NCI-H1417 treated with DMSO at 0.1 percent for 48 hours (cell line): ENCODE results near the gene CCNB3.

Experiments used
- DNase-seq: peaks from one replicate; lab custom pipeline; 2025; lab: John Stamatoyannopoulos, UW

CCNB3 gene

DNA sequence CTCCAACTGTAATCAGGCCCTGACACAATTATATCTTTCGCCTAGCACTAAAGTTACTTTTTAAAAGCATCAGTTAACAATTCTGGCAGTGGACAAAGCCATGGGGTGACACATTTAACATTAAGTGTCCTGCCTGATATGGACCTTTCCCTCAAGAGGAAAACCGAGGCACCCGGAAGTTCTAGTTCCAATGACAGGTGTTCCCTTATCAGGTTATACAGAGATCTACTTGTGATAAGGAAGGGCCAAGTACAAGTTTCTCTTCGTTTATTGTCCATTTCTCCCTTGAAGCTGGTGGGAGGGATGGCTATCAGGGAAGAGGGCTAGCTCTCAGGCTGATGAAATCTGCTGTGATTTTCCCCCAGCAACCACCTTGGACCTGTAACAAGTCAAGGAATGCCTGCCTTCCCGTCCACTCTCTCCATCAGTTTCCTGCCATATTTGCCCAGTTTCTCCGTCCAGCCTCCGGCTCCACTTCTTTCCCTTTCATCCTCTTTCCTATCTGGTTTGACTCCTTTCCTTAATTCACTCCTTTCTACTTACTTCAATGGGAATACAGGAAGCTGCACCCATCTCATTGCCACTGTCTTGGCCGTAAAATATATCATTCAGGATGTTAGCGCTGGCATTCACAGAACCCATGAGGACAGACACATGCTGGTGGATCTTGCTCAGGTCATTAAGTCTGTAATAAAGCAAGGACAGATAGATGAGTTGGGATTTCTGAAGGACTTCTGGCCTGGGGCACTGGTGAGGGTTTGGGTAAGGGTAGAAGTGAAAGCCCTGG lies 171.1 kb downstream of the CCNB3 start:
- no peak for DNase-seq

DNA sequence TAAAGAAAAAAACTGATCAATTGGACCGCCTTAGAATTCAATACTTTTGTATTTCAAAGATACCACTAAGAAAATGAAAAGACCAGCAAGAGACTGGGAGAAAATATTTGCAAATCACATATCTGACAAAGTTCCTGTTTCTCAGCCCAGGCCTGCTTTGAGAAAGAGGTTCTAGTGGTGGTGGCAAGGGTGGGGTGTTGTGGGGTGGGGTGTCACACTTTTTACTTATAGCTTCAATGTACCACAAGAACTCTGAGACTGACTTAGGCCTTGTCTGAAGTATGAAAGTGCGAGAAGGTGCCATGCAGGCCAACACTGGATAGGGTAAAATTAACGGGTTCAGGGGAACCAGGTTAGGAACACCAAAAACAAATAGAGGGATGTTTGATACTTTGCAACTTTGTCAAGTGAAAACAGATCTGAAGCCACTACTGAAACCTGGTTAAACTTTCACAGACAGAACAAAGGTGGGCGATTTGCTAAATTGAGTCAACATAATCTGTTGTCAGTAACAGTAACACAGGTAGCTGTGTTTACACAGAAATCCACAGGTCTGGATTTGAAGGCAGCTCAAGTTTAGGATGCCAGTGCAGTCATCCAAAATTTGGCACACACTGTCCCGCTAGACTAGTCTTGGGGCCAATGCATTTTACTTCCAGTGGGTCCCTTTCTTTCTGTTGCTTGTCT lies 177.3 kb downstream of the CCNB3 start:
- no peak for DNase-seq

DNA sequence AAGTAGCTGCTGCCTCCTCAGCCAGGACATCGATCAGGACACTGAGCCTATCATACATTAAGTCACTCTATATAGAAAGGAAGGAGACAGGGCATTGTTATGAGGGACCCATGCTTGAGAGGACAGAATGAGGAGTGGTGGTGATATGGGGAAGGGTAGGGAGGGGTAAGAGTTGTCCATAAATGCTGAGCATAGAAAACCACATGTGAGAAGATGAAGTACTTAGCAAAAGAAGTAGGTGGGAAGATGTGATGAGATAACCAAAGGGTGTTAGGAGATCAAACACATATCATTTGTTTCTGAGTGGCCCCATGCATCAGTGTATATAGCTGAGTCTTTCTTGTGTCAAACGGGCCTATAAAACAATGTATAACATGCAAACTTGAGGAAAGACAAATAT lies 182.0 kb downstream of the CCNB3 start:
- DNase-seq = no peak

DNA sequence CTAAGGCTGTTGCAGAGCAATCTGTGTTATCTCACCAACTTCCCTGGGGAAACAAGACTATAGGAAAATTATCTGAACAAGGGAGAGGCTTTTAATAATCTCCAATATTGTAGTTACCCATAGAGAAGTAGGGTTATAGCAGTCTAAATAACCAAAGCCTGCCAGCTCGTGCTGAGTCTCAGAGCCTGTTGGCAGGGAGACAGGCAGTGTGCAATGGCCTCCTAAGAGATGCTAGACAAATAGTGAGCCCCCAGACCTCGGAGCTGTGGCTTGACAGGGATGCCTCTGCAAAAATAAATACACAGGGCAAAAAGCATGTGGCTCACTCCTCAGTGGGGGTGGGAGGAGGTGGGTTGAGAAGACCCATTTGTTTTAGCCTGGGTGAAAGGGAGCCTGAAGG lies 189.3 kb downstream of the CCNB3 start:
- no peak for DNase-seq
